Colonic mucosa (tissue), 4 donors: ENCODE data around the gene ZNF500. TPM values are rescaled to one million over a fixed set of nuclear protein-coding genes. Genes with fewer than 3 reads are reported as not detected.
"Not testable (repeated sequence)": the region's sequence is repeated elsewhere in the genome, so short reads cannot be mapped to it uniquely, and the experiment has no call there.

Experiments used
- DNase-seq: peaks from one replicate; pipeline ENCODE4 v3.0.0-alpha.2; 2020
- H3K27ac ChIP-seq: fragments of 200-600 bp; one replicate; pipeline ENCODE4 v1.8.0; 2021
- H3K27me3 ChIP-seq: fragments of 200-600 bp; one replicate; pipeline ENCODE4 v1.8.0; 2021
- H3K36me3 ChIP-seq: fragments of 200-600 bp; one replicate; pipeline ENCODE4 v1.8.0; 2021
- H3K4me1 ChIP-seq: fragments of 200-600 bp; one replicate; pipeline ENCODE4 v1.8.0; 2021; ENCODE audit warnings: mild to moderate bottlenecking
- H3K4me3 ChIP-seq: fragments of 200-600 bp; one replicate; pipeline ENCODE4 v1.8.0; 2021
- H3K9ac ChIP-seq, 2 donors: one replicate each; pipeline ENCODE4 v1.7.0; 2013; ENCODE audit warnings: control low read depth in 2 of 2, low read depth in 2 of 2, low read length in 2 of 2
- H3K9me3 ChIP-seq: fragments of 200-600 bp; one replicate; pipeline ENCODE4 v1.8.0; 2021
- CTCF ChIP-seq: fragments of 200-600 bp; IDR thresholded peaks from one replicate; pipeline ENCODE4 v1.8.0; 2022; ENCODE audit warnings: antibody characterized with exemption, mild to moderate bottlenecking
- intact Hi-C: fragments of 100-400 bp; cut with DNase I; formaldehyde crosslinking; loops from one replicate; pipeline ENCODE4 v1.14.1; 2022
- total RNA-seq, 2 donors: library from RNA; stranded (reverse); fragmentation: NEBNext Ultra II Directional in 1 of 2; extraction: Animal tissue kit (Norgen Biotek cat#: 25700) in 1 of 2; gene quantifications; one replicate each; pipeline ENCODE4 v1.2.1, GENCODE V29; 2021
- donor health status: healthy.
- donor health status: DM: no; HTN: no; CAD: no.
- donor health status: DM: no; HTN: no; CAD: no.

ZNF500 gene
- total RNA-seq, 2 donors from 2014 or later: 12.3 to 16.1 TPM

GRCh38 chr16:4788489-4788889 lies 21.5 kb upstream of the ZNF500 start:
- DNase-seq: no peak
- Histone ChIP-seq H3K9me3 (no peaks in the 10 kb centered on the region), H3K27me3 (no peaks in the 10 kb centered on the region), H3K4me1 (no peaks in the 10 kb centered on the region), H3K4me3 (no peak overlapping the region), H3K27ac (no peak overlapping the region), H3K36me3 (no peaks in the 10 kb centered on the region), H3K9ac (no peak overlapping the region)
- TF ChIP-seq CTCF: no peak
- intact Hi-C loops: no loop called here

GRCh38 chr16:4787627-4788482 lies 20.9 kb upstream of the ZNF500 start, which contains the start of gene SEPTIN12:
Gene SEPTIN12, minus strand, starts transcription at chr16:4788345. Its CDS starts 700 bp downstream, at chr16:4787645.
- intact Hi-C loops: no loop called here
- Histone ChIP-seq H3K36me3 (no peaks in the 10 kb centered on the region), H3K9ac (no peak within 1 kb of the TSS), H3K4me3 (no peak within 1 kb of the TSS), H3K27me3 (no peaks in the 10 kb centered on the region), H3K27ac (no peak within 1 kb of the TSS), H3K4me1 (no peaks in the 10 kb centered on the region), H3K9me3 (no peaks in the 10 kb centered on the region)
- DNase-seq: no peak
- no peak for TF ChIP-seq CTCF

- Histone ChIP-seq H3K36me3 (no peaks in the 10 kb centered on the region), H3K9me3 (no peaks in the 10 kb centered on the region), H3K27me3 (no peaks in the 10 kb centered on the region), H3K4me3 (no peak overlapping the region), H3K4me1 (no peaks in the 10 kb centered on the region), H3K27ac (no peak overlapping the region), H3K9ac (no peak overlapping the region)
- intact Hi-C loops: no loop called here
- no peak for TF ChIP-seq CTCF
- no peak for DNase-seq
These were observed 20.1 kb upstream of the ZNF500 start for GRCh38 chr16:4787068-4787467.

- Histone ChIP-seq H3K9ac (no peak overlapping the region), H3K4me1 (no peaks in the 10 kb centered on the region), H3K36me3 (no peaks in the 10 kb centered on the region), H3K4me3 (no peak overlapping the region), H3K27me3 (no peaks in the 10 kb centered on the region), H3K9me3 (no peaks in the 10 kb centered on the region), H3K27ac (no peak overlapping the region)
- no peak for TF ChIP-seq CTCF
- intact Hi-C loops: no loop called here
- DNase-seq: no peak
These were observed 18.9 kb upstream of the ZNF500 start for GRCh38 chr16:4785758-4786433.

- intact Hi-C loops, H3K27me3 ChIP-seq, H3K36me3 ChIP-seq, DNase-seq, H3K9ac ChIP-seq, H3K27ac ChIP-seq, H3K4me1 ChIP-seq, H3K9me3 ChIP-seq, H3K4me3 ChIP-seq: not testable (repeated sequence)
These were observed 17.6 kb upstream of the ZNF500 start for GRCh38 chr16:4784444-4784987.

- intact Hi-C loops: no loop called here
- no peak for DNase-seq
- no peaks in the 10 kb centered on the region for H3K4me1 ChIP-seq
- no peak overlapping the region for H3K4me3 ChIP-seq
- H3K27ac ChIP-seq: no peak overlapping the region
- TF ChIP-seq CTCF: no peak
- no peaks in the 10 kb centered on the region for H3K9me3 ChIP-seq
- no peaks in the 10 kb centered on the region for H3K36me3 ChIP-seq
- no peak overlapping the region for H3K9ac ChIP-seq
- no peaks in the 10 kb centered on the region for H3K27me3 ChIP-seq
These were observed 17.0 kb upstream of the ZNF500 start for GRCh38 chr16:4783951-4784336.
